ENCODE measurements around the gene FHIT.

The FHIT gene

GRCh38 chr3:59820352-59820934 is 1430.8 kb downstream of the FHIT start:
- peaks cover 63% of the 10 kb centered on the region for H3K4me1 Mint-ChIP-seq
- H3K36me3 Mint-ChIP-seq (ENCODE audit: low read depth), result no peaks in the 10 kb centered on the region
- H3K27ac Mint-ChIP-seq, result peak overlapping the region in 1 of 3 experiments; percentile 19
- H3K9me3 Mint-ChIP-seq, result peaks cover 17% of the 10 kb centered on the region
- no peak for TF ChIP-seq CTCF (IDR thresholded peaks at IDR 0.05; ENCODE audit: unreplicated experiment in 3 of 3)
- H3K27me3 Mint-ChIP-seq (ENCODE audit: low read depth), result no peaks in the 10 kb centered on the region
- no peak overlapping the region for H3K4me3 Mint-ChIP-seq

GRCh38 chr3:59818919-59819300 is 1432.3 kb downstream of the FHIT start:
- Mint-ChIP-seq H3K36me3 (ENCODE audit: low read depth) (no peaks in the 10 kb centered on the region), H3K9me3 (peaks cover 17% of the 10 kb centered on the region), H3K4me1 (peaks cover 60% of the 10 kb centered on the region), H3K27ac (peak overlapping the region; percentile 37 to 61 (median 55)), H3K4me3 (peak overlapping the region in 1 of 3 experiments; percentile 10), H3K27me3 (ENCODE audit: low read depth) (no peaks in the 10 kb centered on the region)
- no peak for TF ChIP-seq CTCF (IDR thresholded peaks at IDR 0.05; ENCODE audit: unreplicated experiment in 3 of 3)

- no peaks in the 10 kb centered on the region for H3K36me3 Mint-ChIP-seq (ENCODE audit: low read depth)
- peaks cover 62% of the 10 kb centered on the region for H3K4me1 Mint-ChIP-seq
- H3K4me3 Mint-ChIP-seq, result peak overlapping the region in 2 of 3 experiments; percentile 4 to 14
- H3K9me3 Mint-ChIP-seq, result peaks cover 17% of the 10 kb centered on the region
- no peak for TF ChIP-seq CTCF (IDR thresholded peaks at IDR 0.05; ENCODE audit: unreplicated experiment in 3 of 3)
- peak overlapping the region; percentile 37 to 70 (median 55) for H3K27ac Mint-ChIP-seq
- H3K27me3 Mint-ChIP-seq (ENCODE audit: low read depth), result no peaks in the 10 kb centered on the region
Observed at GRCh38 chr3:59818033-59818918, 1433.0 kb downstream of the FHIT start.

GRCh38 chr3:59817511-59817910 is 1433.7 kb downstream of the FHIT start:
- H3K4me3 Mint-ChIP-seq, result peak overlapping the region in 2 of 3 experiments; percentile 4 to 14
- peaks cover 70% of the 10 kb centered on the region for H3K4me1 Mint-ChIP-seq
- H3K9me3 Mint-ChIP-seq, result peaks cover 13% of the 10 kb centered on the region
- no peaks in the 10 kb centered on the region for H3K36me3 Mint-ChIP-seq (ENCODE audit: low read depth)
- H3K27me3 Mint-ChIP-seq (ENCODE audit: low read depth), result no peaks in the 10 kb centered on the region
- TF ChIP-seq CTCF (IDR thresholded peaks at IDR 0.05; ENCODE audit: unreplicated experiment in 3 of 3), result no peak
- H3K27ac Mint-ChIP-seq, result peak overlapping the region; percentile 37 to 70 (median 55)

GRCh38 chr3:59816312-59816711 is 1434.9 kb downstream of the FHIT start:
- TF ChIP-seq CTCF (IDR thresholded peaks at IDR 0.05; ENCODE audit: unreplicated experiment in 3 of 3), result no peak
- Mint-ChIP-seq H3K36me3 (ENCODE audit: low read depth) (no peaks in the 10 kb centered on the region), H3K9me3 (peaks cover 7% of the 10 kb centered on the region), H3K27ac (no peak overlapping the region), H3K4me1 (peaks cover 79% of the 10 kb centered on the region), H3K27me3 (ENCODE audit: low read depth) (no peaks in the 10 kb centered on the region), H3K4me3 (no peak overlapping the region)

All from nephron (organoid).